GM18511 (cell line): ENCODE measurements around the gene HCFC1.
A peak's percentile ranks its signal among the peaks of the same experiment; 100 is the strongest.

Experiments used
- ATAC-seq: cut with Tn5 transposase; IDR thresholded peaks from one replicate; pipeline ENCODE4 v1.9.1; 2021; ENCODE audit warnings: mild to moderate bottlenecking, moderate library complexity; ENCODE audit not compliant: unreplicated experiment

The HCFC1 gene

GRCh38 chrX:153925739-153926551, 45.7 kb downstream of the HCFC1 start, which contains the start of gene ARHGAP4:
ARHGAP4 (minus strand) TSS chrX:153926264; CDS start chrX:153926202, 62 bp downstream.
- ATAC-seq, result peak; percentile 18

GRCh38 chrX:153925387-153925738, 46.3 kb downstream of the HCFC1 start:
- no peak for ATAC-seq

GRCh38 chrX:153924149-153924861, 47.3 kb downstream of the HCFC1 start:
- ATAC-seq, result no peak

GRCh38 chrX:153922932-153923857, 48.4 kb downstream of the HCFC1 start:
- ATAC-seq, result no peak

GRCh38 chrX:153921511-153922446, 49.8 kb downstream of the HCFC1 start:
- no peak for ATAC-seq

- no peak for ATAC-seq
These were observed 50.5 kb downstream of the HCFC1 start for GRCh38 chrX:153921070-153921469.

GRCh38 chrX:153920546-153920945, 51.1 kb downstream of the HCFC1 start:
- no peak for ATAC-seq

- no peak for ATAC-seq
These were observed 52.3 kb downstream of the HCFC1 start for GRCh38 chrX:153919281-153919680.

GRCh38 chrX:153917869-153918268, 53.7 kb downstream of the HCFC1 start:
- ATAC-seq, result no peak

- ATAC-seq, result no peak
These were observed 57.9 kb downstream of the HCFC1 start for GRCh38 chrX:153913701-153914100.

GRCh38 chrX:153913211-153913610, 58.4 kb downstream of the HCFC1 start:
- ATAC-seq, result no peak

- no peak for ATAC-seq
These were observed 59.8 kb downstream of the HCFC1 start for GRCh38 chrX:153911798-153912197.

GRCh38 chrX:153910446-153910845, 61.2 kb downstream of the HCFC1 start:
- ATAC-seq, result no peak

GRCh38 chrX:153909980-153910360, 61.6 kb downstream of the HCFC1 start:
- no peak for ATAC-seq

GRCh38 chrX:153909024-153909979, 62.3 kb downstream of the HCFC1 start:
- peak; percentile 47 for ATAC-seq

- no peak for ATAC-seq
These were observed 63.3 kb downstream of the HCFC1 start for GRCh38 chrX:153908219-153908860.

GRCh38 chrX:153907456-153907855, 64.2 kb downstream of the HCFC1 start:
- ATAC-seq, result no peak

GRCh38 chrX:153906126-153906917, 65.3 kb downstream of the HCFC1 start:
- no peak for ATAC-seq
